PFSK-1 (cell line): Measurements from ENCODE around the gene PSMB9.

Source experiments
- POLR2AphosphoS5 ChIP-seq: IDR thresholded peaks from 2 replicates; pipeline ENCODE4 v1.6.1; 2012; ENCODE audit warnings: low read depth, mild to moderate bottlenecking, control low read depth, low read length, moderate library complexity
- TAF1 ChIP-seq: IDR thresholded peaks from 2 replicates; pipeline ENCODE4 v1.6.1; 2012; ENCODE audit warnings: low read length, control low read depth, borderline replicate concordance; ENCODE audit not compliant: insufficient read depth

GRCh38 chr6:32882879-32883250 is 28.9 kb downstream of the PSMB9 start:
- no peak for TF ChIP-seq POLR2AphosphoS5
- no peak for TF ChIP-seq TAF1
